ENCODE measurements around the gene IQSEC1. TPM values are rescaled to one million over a fixed set of nuclear protein-coding genes. Genes with fewer than 3 reads are reported as not detected.

Gene IQSEC1
- polyA plus RNA-seq, 2 of the 4 experiments (the other 2 are of a cell fraction) = 3.7 to 10.7 TPM

DNA sequence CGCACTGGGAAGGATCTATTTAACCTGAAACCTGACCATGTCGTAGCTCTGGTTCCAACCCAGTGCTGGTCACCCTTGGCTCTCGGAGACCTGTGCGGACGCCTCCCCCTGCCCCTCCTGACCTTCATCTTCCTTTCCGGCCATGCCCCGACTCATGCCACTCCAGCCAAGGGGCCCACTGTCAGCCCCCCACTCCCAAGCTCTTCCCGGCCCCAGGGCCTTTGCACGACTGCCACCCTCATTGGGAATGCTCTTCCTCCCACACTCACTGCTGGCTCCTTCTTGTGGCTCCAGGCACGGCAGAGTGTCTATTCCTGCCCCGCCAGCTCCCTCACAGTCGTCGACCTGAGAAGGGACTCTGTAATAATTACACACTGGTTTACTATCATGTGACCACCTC, 9.4 kb upstream of the IQSEC1 start:
- CTCF ChIA-PET = interaction anchor here (1.9 to 4.3 kb wide), 2 partner anchors 10 to 200 kb away, joined by 4 to 52 read pairs; no protein-coding TSS in a partner anchor
- TF ChIP-seq JUNB (IDR thresholded peaks at IDR 0.05) (no peak), NR3C1 (IDR thresholded peaks at IDR 0.05) (no peak)
- TF ChIP-seq, protein P1, sequence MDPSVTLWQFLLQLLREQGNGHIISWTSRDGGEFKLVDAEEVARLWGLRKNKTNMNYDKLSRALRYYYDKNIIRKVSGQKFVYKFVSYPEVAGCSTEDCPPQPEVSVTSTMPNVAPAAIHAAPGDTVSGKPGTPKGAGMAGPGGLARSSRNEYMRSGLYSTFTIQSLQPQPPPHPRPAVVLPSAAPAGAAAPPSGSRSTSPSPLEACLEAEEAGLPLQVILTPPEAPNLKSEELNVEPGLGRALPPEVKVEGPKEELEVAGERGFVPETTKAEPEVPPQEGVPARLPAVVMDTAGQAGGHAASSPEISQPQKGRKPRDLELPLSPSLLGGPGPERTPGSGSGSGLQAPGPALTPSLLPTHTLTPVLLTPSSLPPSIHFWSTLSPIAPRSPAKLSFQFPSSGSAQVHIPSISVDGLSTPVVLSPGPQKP (IDR thresholded peaks at IDR 0.05; ENCODE audit: low read depth, low read length) = no peak
- TF ChIP-seq, protein P2, sequence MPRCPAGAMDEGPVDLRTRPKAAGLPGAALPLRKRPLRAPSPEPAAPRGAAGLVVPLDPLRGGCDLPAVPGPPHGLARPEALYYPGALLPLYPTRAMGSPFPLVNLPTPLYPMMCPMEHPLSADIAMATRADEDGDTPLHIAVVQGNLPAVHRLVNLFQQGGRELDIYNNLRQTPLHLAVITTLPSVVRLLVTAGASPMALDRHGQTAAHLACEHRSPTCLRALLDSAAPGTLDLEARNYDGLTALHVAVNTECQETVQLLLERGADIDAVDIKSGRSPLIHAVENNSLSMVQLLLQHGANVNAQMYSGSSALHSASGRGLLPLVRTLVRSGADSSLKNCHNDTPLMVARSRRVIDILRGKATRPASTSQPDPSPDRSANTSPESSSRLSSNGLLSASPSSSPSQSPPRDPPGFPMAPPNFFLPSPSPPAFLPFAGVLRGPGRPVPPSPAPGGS (IDR thresholded peaks at IDR 0.05) = no peak
- no peak for FAIRE-seq

DNA sequence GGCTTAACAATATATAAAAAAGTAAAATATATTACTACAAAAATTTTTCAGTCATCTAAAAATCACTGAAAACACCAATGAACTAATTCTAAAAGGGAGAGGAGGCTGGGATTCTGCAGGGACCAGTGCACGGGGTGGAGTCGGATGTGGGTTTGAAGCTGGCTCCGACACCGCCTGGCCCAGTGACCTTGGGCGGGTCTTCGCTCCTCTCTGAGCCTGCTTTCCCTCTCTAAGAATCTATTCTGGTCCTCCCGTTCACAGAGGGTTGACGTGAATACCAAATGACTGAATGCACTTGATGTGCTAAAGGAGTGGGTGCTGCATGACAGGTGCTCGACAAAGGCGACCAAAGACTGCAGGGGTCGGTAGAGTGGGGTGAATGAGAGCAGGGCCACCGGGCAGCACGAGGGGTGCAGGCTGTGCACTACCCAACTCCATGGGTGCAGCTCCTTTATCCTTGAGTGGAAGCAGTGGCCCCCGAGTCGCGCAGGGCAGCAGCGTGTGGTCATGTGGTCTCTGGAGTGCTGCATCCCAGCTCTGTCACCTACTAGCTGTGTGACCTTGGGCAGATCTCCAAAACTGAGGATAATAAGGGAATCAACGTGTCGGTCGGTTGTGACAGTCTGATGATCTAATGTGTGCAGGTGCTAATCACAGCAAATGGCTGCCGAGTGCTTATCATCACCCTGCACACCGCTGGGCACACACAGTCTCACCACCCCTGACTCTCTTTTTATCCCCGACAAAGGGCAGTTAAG, 8.6 kb upstream of the IQSEC1 start:
- 80% methylated on average over 23 of the region's 23 CpGs for WGBS (ENCODE audit: missing lambda C conversion rate)
- CTCF ChIA-PET = interaction anchor here (0.9 to 4.3 kb wide), 6 partner anchors 11 to 568 kb away, joined by 3 to 52 read pairs (median 4); no protein-coding TSS in a partner anchor
- DNase-seq (ENCODE audit: low read depth in 1 of 2, low spot score in 1 of 2) = no peak
- no peak for ATAC-seq
- FAIRE-seq = no peak
- no peak overlapping the region for H3K4me2 ChIP-seq
- POLR2A ChIA-PET = no interaction called here
- TF ChIP-seq, protein P3, sequence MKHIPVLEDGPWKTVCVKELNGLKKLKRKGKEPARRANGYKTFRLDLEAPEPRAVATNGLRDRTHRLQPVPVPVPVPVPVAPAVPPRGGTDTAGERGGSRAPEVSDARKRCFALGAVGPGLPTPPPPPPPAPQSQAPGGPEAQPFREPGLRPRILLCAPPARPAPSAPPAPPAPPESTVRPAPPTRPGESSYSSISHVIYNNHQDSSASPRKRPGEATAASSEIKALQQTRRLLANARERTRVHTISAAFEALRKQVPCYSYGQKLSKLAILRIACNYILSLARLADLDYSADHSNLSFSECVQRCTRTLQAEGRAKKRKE (CRISPR knock-in tag; IDR thresholded peaks at IDR 0.05; ENCODE audit: low read depth) = no peak
- TF ChIP-seq, protein P4, sequence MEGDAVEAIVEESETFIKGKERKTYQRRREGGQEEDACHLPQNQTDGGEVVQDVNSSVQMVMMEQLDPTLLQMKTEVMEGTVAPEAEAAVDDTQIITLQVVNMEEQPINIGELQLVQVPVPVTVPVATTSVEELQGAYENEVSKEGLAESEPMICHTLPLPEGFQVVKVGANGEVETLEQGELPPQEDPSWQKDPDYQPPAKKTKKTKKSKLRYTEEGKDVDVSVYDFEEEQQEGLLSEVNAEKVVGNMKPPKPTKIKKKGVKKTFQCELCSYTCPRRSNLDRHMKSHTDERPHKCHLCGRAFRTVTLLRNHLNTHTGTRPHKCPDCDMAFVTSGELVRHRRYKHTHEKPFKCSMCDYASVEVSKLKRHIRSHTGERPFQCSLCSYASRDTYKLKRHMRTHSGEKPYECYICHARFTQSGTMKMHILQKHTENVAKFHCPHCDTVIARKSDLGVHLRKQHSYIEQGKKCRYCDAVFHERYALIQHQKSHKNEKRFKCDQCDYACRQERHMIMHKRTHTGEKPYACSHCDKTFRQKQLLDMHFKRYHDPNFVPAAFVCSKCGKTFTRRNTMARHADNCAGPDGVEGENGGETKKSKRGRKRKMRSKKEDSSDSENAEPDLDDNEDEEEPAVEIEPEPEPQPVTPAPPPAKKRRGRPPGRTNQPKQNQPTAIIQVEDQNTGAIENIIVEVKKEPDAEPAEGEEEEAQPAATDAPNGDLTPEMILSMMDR (IDR thresholded peaks at IDR 0.05) = no peak
- TF ChIP-seq, protein P5, sequence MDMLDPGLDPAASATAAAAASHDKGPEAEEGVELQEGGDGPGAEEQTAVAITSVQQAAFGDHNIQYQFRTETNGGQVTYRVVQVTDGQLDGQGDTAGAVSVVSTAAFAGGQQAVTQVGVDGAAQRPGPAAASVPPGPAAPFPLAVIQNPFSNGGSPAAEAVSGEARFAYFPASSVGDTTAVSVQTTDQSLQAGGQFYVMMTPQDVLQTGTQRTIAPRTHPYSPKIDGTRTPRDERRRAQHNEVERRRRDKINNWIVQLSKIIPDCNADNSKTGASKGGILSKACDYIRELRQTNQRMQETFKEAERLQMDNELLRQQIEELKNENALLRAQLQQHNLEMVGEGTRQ (IDR thresholded peaks at IDR 0.05) = no peak
- TF ChIP-seq TFCP2L1 (CRISPR knock-in tag; IDR thresholded peaks at IDR 0.05) (no peak), HOXB5 (CRISPR knock-in tag; IDR thresholded peaks at IDR 0.05) (no peak), FOXS1 (CRISPR knock-in tag; IDR thresholded peaks at IDR 0.05) (no peak), HDAC2 (IDR thresholded peaks at IDR 0.05) (no peak), POLR2A (IDR thresholded peaks at IDR 0.05; ENCODE audit: low read length) (no peak)
- TF ChIP-seq, protein P6, sequence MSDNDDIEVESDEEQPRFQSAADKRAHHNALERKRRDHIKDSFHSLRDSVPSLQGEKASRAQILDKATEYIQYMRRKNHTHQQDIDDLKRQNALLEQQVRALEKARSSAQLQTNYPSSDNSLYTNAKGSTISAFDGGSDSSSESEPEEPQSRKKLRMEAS (IDR thresholded peaks at IDR 0.05) = no peak
- no peaks in the 10 kb centered on the region for H3K4me1 ChIP-seq
- H3K9me3 ChIP-seq = no peaks in the 10 kb centered on the region
- no peak overlapping the region for H3K4me3 ChIP-seq
- no peak overlapping the region for H3K27ac ChIP-seq

More for the DNA sequence above, 9.4 kb upstream of the IQSEC1 start:
- 83% methylated on average over 13 of the region's 13 CpGs for WGBS (ENCODE audit: missing lambda C conversion rate)
- no peak for DNase-seq (ENCODE audit: low read depth in 1 of 2, low spot score in 1 of 2)
- H3K27ac ChIP-seq = no peak overlapping the region
- no peaks in the 10 kb centered on the region for H3K9me3 ChIP-seq
- no peak for ATAC-seq
- no peak overlapping the region for H3K4me2 ChIP-seq
- H3K4me1 ChIP-seq = no peaks in the 10 kb centered on the region
- no peak overlapping the region for H3K4me3 ChIP-seq
- POLR2A ChIA-PET = no interaction called here

DNA sequence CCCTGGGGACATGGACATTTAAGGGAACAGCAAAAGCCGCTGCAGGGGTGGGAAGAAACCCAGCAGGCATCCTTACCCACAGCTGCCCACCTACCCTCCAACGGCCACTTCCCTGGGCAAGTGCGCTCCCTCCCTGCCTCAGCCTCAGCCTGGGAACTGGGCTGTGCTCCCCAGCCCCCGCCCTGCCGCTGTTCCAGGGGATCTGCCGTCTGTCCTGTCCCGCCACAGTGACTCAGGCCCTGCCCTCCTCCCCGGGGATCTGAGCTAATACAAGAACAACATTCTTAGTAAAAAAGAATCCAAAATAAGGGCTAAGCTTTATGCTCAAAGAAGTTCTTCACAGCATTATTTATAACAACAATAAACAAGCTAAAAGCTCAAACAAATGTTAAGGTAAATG, 7.4 kb upstream of the IQSEC1 start:
- no peak for FAIRE-seq
- WGBS (ENCODE audit: missing lambda C conversion rate) = 71% methylated on average over 8 of the region's 8 CpGs
- no peaks in the 10 kb centered on the region for H3K9me3 ChIP-seq
- POLR2A ChIA-PET = no interaction called here
- no peak overlapping the region for H3K4me3 ChIP-seq
- H3K4me1 ChIP-seq = no peaks in the 10 kb centered on the region
- ATAC-seq = no peak
- no peak overlapping the region for H3K27ac ChIP-seq
- CTCF ChIA-PET = interaction anchor here (0.7 to 4.3 kb wide), 4 partner anchors 12 to 569 kb away, joined by 3 to 52 read pairs (median 6); no protein-coding TSS in a partner anchor
- DNase-seq (ENCODE audit: low read depth in 1 of 2, low spot score in 1 of 2) = no peak
- H3K4me2 ChIP-seq = no peak overlapping the region
- TF ChIP-seq CBX2 (IDR thresholded peaks at IDR 0.05; ENCODE audit: borderline replicate concordance, low read depth) (no peak), ZC3H11A (IDR thresholded peaks at IDR 0.05) (no peak), EHMT2 (IDR thresholded peaks at IDR 0.05; ENCODE audit: low read depth) (no peak), FOSB (CRISPR knock-in tag; IDR thresholded peaks at IDR 0.05) (no peak), EHF (CRISPR knock-in tag; IDR thresholded peaks at IDR 0.05) (no peak), TP53 (CRISPR knock-in tag; IDR thresholded peaks at IDR 0.05) (no peak), ZFP36 (IDR thresholded peaks at IDR 0.05; ENCODE audit: borderline replicate concordance, partially characterized antibody) (no peak), KDM1A (IDR thresholded peaks at IDR 0.05; ENCODE audit: low read depth) (no peak), MYC (IDR thresholded peaks at IDR 0.05; ENCODE audit: borderline replicate concordance, low read length) (no peak)
- TF ChIP-seq, protein P7, sequence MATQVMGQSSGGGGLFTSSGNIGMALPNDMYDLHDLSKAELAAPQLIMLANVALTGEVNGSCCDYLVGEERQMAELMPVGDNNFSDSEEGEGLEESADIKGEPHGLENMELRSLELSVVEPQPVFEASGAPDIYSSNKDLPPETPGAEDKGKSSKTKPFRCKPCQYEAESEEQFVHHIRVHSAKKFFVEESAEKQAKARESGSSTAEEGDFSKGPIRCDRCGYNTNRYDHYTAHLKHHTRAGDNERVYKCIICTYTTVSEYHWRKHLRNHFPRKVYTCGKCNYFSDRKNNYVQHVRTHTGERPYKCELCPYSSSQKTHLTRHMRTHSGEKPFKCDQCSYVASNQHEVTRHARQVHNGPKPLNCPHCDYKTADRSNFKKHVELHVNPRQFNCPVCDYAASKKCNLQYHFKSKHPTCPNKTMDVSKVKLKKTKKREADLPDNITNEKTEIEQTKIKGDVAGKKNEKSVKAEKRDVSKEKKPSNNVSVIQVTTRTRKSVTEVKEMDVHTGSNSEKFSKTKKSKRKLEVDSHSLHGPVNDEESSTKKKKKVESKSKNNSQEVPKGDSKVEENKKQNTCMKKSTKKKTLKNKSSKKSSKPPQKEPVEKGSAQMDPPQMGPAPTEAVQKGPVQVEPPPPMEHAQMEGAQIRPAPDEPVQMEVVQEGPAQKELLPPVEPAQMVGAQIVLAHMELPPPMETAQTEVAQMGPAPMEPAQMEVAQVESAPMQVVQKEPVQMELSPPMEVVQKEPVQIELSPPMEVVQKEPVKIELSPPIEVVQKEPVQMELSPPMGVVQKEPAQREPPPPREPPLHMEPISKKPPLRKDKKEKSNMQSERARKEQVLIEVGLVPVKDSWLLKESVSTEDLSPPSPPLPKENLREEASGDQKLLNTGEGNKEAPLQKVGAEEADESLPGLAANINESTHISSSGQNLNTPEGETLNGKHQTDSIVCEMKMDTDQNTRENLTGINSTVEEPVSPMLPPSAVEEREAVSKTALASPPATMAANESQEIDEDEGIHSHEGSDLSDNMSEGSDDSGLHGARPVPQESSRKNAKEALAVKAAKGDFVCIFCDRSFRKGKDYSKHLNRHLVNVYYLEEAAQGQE (IDR thresholded peaks at IDR 0.05) = no peak
- TF ChIP-seq, protein P8, sequence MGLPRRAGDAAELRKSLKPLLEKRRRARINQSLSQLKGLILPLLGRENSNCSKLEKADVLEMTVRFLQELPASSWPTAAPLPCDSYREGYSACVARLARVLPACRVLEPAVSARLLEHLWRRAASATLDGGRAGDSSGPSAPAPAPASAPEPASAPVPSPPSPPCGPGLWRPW (IDR thresholded peaks at IDR 0.05) = no peak

Data from A549 (cell line).